Measurements from ENCODE around the gene ZNF730.
"Not testable (repeated sequence)": the region's sequence is repeated elsewhere in the genome, so short reads cannot be mapped to it uniquely, and the experiment has no call there.

The ZNF730 gene

DNA sequence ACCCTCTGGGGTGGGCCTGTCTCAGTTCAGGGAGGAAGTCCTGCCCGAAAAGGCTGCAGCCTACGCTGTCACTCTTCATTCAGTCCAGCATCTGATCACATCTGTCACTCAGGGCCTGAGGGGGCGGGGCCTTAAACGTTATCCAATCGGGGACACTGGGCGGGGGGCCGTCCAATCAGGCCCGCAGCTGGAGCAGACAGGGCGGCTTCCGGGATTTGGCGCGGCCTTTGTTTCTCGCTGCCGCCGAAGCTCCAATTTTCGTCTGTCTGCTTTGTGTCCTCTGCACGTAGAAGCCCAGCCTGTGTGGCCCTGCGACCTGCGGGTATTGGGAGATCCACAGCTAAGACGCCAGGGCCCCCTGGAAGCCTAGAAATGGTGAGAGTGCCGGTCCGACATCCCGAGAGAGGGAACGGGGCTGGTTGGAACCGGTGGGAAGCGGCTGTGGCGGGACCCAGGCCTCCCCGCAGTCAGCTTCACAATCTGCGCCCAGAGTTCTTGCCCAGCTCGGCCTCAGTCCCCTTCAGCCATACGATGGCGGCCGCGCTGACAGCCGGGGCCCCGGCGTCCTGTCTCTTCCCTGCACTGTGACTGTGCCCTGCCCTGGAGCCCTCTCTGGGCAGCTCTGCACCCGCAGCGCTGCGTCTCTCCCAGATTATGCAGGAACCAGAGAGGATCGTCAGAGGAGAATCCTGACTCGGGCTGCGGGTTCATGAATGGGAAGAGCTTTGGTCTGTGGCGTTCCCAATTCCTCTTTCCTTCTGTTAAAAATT is at the start of gene ZNF730:
ZNF730 (plus strand) TSS at position 224 of the 770 bp plus-strand sequence; CDS start at position 373, 149 bp downstream.
- DNase-seq = no peak

DNA sequence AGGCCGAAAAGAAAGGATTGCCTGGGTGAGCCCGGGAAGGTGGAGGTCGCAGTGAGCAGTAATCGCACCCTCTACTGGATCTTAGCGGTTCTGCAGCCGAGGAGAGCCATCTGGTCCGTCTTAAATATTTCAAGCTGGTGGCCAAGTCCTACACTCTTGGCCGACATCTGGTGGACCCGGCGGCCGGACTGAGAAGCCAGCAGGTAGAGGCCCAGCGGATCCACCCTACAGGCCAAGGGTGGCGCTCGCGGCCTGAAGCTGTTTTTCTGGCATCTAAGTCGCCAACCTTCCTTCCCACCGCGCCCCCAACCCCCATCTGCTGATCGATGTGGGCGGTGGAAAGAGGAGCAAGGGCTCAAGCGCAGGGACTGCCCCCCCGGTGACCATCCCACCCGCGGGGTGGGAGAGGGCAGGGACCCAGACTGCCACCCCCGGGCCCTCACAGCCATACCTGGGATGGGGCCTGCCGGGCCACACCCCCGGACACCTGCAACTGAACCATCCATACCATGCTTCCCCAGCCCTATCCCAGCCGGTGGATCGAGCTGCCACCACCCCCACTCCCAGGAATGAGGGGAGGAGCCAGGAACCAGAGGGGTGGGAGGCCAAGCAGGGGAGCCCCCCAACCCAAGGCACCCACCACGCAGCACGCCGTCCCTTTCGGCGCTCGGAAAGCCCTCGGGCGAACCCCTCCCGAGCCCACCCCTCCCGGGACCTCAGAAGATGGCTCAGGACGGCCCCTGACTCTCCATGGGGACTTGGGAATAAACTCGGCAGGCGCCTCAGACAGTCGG is 46.3 kb upstream of the ZNF730 start:
- no peak for DNase-seq

GRCh38 chr19:23071147-23071511 is 45.7 kb upstream of the ZNF730 start:
- DNase-seq = no peak

GRCh38 chr19:23075031-23075733 is 41.6 kb upstream of the ZNF730 start:
- peak; percentile 62 for DNase-seq

DNA sequence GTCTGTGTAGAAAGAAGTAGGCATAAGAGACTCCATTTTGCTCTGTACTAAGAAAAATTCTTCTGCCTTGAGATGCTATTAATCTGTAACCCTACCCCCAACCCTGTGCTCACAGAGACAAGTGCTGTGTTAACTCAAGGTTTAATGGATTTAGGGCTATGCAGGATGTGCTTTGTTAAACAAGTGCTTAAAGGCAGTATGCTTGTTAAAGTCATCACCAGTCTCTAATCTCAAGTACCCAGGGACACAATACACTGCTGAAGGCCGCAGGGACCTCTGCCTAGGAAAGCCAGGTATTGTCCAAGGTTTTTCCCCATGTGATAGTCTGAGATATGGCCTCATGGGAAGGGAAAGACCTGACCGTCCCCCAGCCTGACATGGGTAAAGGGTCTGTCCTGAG is 39.0 kb upstream of the ZNF730 start:
- DNase-seq = not testable (repeated sequence)

- no peak for DNase-seq
Observed at GRCh38 chr19:23093832-23094231, 23.0 kb upstream of the ZNF730 start.

- no peak for DNase-seq
Observed at GRCh38 chr19:23095418-23095817, 21.4 kb upstream of the ZNF730 start.

DNA sequence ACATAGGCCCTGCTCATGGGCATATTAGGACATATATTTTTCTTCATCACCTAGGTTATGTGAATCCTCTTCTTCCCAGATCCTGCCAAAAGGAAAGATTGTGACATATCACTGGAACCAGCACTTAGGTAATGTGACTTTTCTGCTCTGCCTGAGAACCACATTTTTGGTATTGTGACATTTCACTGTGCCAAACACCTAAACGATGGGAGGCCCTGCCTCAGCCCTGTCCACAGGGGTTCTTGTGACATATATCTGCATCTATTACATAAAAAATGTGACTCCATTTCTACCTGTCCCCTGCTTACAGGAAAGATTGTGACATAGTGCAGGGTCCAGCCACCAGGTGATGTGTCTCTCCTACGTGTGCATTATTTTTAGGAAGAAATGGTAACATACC is 18.5 kb upstream of the ZNF730 start:
- no peak for DNase-seq

- no peak for DNase-seq
Observed at GRCh38 chr19:23098988-23099387, 17.8 kb upstream of the ZNF730 start.

DNA sequence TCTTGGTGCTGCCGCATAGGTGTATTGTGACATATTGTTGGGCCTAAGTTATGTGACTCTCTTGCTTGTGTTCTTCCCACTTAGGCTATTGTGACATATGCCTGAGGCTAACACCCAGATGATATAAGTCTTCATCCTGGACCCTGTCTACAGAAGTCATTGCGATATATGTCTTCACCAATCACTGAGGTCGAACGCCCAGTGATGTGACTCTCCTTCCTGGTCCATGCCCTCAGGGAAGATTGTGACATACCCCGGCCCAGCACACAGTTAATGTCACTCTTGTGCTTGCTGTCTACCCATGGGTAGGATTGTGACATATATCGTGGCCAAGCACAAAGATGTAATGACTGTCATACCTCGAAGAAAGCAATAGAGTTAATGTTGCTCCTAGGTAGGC is 16.9 kb upstream of the ZNF730 start:
- no peak for DNase-seq

GRCh38 chr19:23101241-23101640 is 15.6 kb upstream of the ZNF730 start:
- no peak for DNase-seq

DNA sequence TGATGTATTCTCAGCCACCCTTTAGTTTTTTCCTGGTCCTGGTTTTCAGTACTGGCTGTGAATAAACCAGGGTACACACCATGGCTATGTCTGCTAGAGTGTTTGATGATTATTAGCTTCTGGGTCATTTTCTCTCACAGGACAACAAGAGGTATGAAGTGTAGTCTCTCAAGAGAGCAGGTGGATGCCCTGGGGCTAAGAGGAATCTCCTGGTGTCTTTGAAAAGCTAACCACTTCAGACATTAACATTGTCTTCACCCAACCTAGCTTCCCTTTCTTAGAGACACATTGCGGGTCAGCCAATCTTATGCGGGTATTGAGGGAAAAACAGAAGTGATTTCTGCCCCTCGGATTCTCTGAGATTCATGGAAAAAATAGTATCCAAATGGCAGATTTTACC is 1.6 kb downstream of the ZNF730 start:
- DNase-seq = no peak

- DNase-seq = not testable (repeated sequence)
Observed at GRCh38 chr19:23134211-23134610, 17.4 kb downstream of the ZNF730 start.

GRCh38 chr19:23145617-23146415 is 29.0 kb downstream of the ZNF730 start:
- no peak for DNase-seq

DNA sequence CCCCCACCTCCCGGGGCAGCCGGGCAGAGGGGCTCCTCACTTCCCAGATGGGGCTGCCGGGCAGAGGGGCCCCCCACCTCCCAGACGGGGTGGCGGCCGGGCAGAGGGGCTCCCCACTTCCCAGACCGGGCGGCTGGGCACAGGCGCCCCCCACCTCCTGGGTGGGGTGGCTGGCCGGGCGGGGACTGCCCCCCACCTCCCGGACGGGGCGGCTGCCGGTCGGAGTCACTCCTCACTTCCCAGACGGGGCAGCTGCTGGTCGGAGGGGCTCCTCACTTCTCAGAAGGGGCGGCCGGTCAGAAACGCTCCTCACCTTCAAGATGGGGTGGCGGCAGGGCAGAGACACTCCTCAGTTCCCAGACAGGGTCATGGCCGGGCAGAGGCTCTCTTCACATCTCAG is 43.9 kb downstream of the ZNF730 start:
- no peak for DNase-seq

DNA sequence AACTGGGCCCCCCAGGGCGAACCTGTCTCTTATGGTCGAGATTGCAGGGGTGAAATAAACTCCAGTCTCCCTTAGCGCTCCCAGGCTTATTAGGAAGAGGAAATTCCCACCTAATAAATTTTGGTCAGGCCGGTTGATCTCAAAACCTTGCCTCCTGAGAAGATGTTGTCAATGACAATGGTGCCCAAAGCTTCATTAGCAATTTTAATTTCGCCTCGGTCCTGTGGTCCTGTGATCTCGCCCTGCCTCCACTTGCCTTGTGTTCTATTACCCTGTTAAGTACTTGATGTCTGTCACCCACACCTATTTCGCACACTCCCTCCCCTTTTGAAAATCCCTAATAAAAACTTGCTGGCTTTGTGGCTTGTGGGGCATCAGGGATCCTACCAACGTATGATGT is 51.5 kb downstream of the ZNF730 start:
- not testable (repeated sequence) for DNase-seq

- DNase-seq = no peak
Observed at GRCh38 chr19:23183251-23183650, 66.4 kb downstream of the ZNF730 start.

DNA sequence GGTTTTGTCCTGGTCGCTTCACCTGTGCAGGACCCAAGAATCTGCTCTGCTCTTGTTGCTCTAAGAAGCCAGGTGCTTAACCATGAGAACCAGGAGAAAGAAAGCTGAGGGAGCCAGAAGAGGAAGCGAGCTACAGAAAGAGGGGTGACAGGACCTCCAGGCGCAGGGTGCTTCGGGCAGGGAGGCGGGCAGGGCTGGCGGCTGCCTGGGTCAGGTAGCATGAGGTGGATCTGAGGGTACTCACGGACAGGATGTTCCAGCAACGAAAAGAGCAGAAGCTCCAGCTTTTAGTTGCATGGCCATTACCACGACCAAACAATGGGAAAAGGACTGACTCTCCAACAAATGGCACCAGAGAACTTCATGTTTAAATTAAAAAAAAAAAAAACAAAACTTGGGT is 73.5 kb downstream of the ZNF730 start:
- no peak for DNase-seq

All from NCI-H1436 (cell line).